ENCODE measurements around the gene SIK3.

DNA sequence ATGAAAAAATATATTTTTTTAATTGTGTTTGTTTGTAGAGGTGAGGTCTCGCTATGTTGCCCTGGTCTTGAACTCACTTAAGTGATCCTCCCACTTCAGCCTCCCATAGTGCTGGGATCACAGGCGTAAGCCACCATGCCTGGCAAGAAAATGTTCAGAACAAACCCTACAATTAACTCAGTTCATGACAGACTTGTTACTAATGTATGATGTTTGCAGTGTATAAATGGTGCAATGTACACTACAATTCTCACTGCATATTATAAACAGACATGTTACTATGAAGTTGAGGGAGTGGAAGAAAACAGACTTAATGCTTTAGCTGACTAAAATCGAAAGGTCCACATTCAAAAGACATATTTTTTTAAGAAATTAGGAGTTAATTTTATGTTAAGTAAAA is 59.0 kb downstream of the SIK3 start:
- TF ChIP-seq MAX (IDR thresholded peaks at IDR 0.05) (no peak), RAD21 (IDR thresholded peaks at IDR 0.05; ENCODE audit: low read depth) (no peak), CREB1 (IDR thresholded peaks at IDR 0.05; ENCODE audit: low read depth) (no peak), YY1 (IDR thresholded peaks at IDR 0.05; ENCODE audit: low read depth) (no peak), EP300 (IDR thresholded peaks at IDR 0.05; ENCODE audit: borderline replicate concordance) (no peak), EGR1 (IDR thresholded peaks at IDR 0.05) (no peak), CEBPB (IDR thresholded peaks at IDR 0.05) (no peak), TEAD4 (IDR thresholded peaks at IDR 0.05) (no peak), TCF12 (IDR thresholded peaks at IDR 0.05; ENCODE audit: low read depth) (no peak), NFIC (IDR thresholded peaks at IDR 0.05) (no peak), FOXM1 (IDR thresholded peaks at IDR 0.05; ENCODE audit: borderline replicate concordance, low read depth) (no peak), TAF1 (IDR thresholded peaks at IDR 0.05; ENCODE audit: low read depth) (no peak), ZBTB7A (IDR thresholded peaks at IDR 0.05; ENCODE audit: low read depth) (no peak)
- TF ChIP-seq, protein P1, sequence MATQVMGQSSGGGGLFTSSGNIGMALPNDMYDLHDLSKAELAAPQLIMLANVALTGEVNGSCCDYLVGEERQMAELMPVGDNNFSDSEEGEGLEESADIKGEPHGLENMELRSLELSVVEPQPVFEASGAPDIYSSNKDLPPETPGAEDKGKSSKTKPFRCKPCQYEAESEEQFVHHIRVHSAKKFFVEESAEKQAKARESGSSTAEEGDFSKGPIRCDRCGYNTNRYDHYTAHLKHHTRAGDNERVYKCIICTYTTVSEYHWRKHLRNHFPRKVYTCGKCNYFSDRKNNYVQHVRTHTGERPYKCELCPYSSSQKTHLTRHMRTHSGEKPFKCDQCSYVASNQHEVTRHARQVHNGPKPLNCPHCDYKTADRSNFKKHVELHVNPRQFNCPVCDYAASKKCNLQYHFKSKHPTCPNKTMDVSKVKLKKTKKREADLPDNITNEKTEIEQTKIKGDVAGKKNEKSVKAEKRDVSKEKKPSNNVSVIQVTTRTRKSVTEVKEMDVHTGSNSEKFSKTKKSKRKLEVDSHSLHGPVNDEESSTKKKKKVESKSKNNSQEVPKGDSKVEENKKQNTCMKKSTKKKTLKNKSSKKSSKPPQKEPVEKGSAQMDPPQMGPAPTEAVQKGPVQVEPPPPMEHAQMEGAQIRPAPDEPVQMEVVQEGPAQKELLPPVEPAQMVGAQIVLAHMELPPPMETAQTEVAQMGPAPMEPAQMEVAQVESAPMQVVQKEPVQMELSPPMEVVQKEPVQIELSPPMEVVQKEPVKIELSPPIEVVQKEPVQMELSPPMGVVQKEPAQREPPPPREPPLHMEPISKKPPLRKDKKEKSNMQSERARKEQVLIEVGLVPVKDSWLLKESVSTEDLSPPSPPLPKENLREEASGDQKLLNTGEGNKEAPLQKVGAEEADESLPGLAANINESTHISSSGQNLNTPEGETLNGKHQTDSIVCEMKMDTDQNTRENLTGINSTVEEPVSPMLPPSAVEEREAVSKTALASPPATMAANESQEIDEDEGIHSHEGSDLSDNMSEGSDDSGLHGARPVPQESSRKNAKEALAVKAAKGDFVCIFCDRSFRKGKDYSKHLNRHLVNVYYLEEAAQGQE (IDR thresholded peaks at IDR 0.05; ENCODE audit: low read depth) = no peak
